Endothelial cell of umbilical vein (primary cell): Measurements from ENCODE around the gene CCDC88B.

ENCODE experiments used
- EZH2 ChIP-seq: IDR thresholded peaks from 2 replicates; pipeline ENCODE4 v1.6.1; 2012; ENCODE audit warnings: borderline replicate concordance, low read depth, mild to moderate bottlenecking, moderate library complexity, low read length, inconsistent platforms; ENCODE audit not compliant: severe bottlenecking
- FOS ChIP-seq: IDR thresholded peaks from 2 replicates; pipeline ENCODE4 v1.6.1; 2011; ENCODE audit warnings: mild to moderate bottlenecking, low read length, moderate library complexity, borderline replicate concordance; ENCODE audit not compliant: insufficient read depth
- POLR2A ChIP-seq: IDR thresholded peaks from 2 replicates; pipeline ENCODE4 v1.6.1; 2012; ENCODE audit warnings: low read depth, mild to moderate bottlenecking, control low read depth, low read length
- POLR2AphosphoS5 ChIP-seq: IDR thresholded peaks from 2 replicates; pipeline ENCODE4 v1.6.1; 2012; ENCODE audit warnings: low read depth, mild to moderate bottlenecking, control low read depth, low read length, moderate library complexity; ENCODE audit not compliant: insufficient read depth
- TF ChIP-seq, protein P1 (sequence below): IDR thresholded peaks from 2 replicates; pipeline ENCODE4 v1.6.1; 2011; ENCODE audit not compliant: insufficient read depth, insufficient read length
- TF ChIP-seq, protein P2 (sequence below), 2 donors: IDR thresholded peaks; 1 replicate in 1 of 2; 2 replicates in 1 of 2; pipeline ENCODE4 v1.5.1; 2011; ENCODE audit warnings: low read length in 2 of 2, mild to moderate bottlenecking in 2 of 2, moderate library complexity in 2 of 2, control low read depth in 1 of 2, inconsistent platforms in 1 of 2, low read depth in 1 of 2; ENCODE audit not compliant: insufficient read depth in 1 of 2; ENCODE audit errors: extremely low read depth in 1 of 2

DNA sequence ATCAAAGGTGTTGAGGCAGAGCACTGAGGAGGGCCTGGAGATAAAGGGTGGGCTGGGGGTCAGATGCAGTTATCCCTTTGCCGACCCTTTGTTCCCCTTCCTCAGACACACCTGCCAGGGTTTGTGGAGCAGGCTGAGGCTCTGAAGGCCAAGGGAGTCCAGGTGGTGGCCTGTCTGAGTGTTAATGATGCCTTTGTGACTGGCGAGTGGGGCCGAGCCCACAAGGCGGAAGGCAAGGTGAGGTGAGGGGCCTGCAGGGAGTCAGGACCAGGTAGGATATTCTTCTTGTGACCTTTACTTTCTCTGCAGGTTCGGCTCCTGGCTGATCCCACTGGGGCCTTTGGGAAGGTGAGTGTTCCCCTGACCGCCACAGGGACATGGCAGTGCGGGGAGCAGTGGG lies 19.4 kb upstream of the CCDC88B start:
- TF ChIP-seq, protein P1, sequence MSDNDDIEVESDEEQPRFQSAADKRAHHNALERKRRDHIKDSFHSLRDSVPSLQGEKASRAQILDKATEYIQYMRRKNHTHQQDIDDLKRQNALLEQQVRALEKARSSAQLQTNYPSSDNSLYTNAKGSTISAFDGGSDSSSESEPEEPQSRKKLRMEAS: no peak
- TF ChIP-seq POLR2AphosphoS5 (no peak), POLR2A (no peak), FOS (no peak), EZH2 (no peak)
- TF ChIP-seq, protein P2, sequence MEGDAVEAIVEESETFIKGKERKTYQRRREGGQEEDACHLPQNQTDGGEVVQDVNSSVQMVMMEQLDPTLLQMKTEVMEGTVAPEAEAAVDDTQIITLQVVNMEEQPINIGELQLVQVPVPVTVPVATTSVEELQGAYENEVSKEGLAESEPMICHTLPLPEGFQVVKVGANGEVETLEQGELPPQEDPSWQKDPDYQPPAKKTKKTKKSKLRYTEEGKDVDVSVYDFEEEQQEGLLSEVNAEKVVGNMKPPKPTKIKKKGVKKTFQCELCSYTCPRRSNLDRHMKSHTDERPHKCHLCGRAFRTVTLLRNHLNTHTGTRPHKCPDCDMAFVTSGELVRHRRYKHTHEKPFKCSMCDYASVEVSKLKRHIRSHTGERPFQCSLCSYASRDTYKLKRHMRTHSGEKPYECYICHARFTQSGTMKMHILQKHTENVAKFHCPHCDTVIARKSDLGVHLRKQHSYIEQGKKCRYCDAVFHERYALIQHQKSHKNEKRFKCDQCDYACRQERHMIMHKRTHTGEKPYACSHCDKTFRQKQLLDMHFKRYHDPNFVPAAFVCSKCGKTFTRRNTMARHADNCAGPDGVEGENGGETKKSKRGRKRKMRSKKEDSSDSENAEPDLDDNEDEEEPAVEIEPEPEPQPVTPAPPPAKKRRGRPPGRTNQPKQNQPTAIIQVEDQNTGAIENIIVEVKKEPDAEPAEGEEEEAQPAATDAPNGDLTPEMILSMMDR (IDR thresholded peaks at IDR 0.05; ENCODE audit: extremely low read depth in 1 of 2, insufficient read depth in 1 of 2, low read depth in 1 of 2, low read length in 2 of 2): no peak
